M059J (cell line): ENCODE results near the gene ARL6IP6. TPM values are rescaled to one million over a fixed set of nuclear protein-coding genes. Genes with fewer than 3 reads are reported as not detected.
"Not testable (repeated sequence)": the region's sequence is repeated elsewhere in the genome, so short reads cannot be mapped to it uniquely, and the experiment has no call there.

ENCODE experiments used
- DNase-seq: peaks from one replicate; pipeline ENCODE4 v3.0.0-alpha.2; 2012; ENCODE audit warnings: low read depth
- total RNA-seq: library from RNA; depleted of rRNA; stranded (reverse); fragments of >200 nt; shearing (Covaris generic); gene quantifications from 2 replicates; pipeline ENCODE4 v1.2.3, GENCODE V29; 2014

The ARL6IP6 gene
- total RNA-seq, 1 experiment from 2014 or later, result 53.6 TPM

- DNase-seq, result not testable (repeated sequence)
Observed at GRCh38 chr2:152722639-152723038, 4.2 kb downstream of the ARL6IP6 start.

- DNase-seq, result no peak
Observed at GRCh38 chr2:152723918-152724317, 5.5 kb downstream of the ARL6IP6 start.

- no peak for DNase-seq
Observed at GRCh38 chr2:152729844-152730243, 11.4 kb downstream of the ARL6IP6 start.

- peak; percentile 3 for DNase-seq
Observed at GRCh38 chr2:152730591-152731333, 12.3 kb downstream of the ARL6IP6 start.

GRCh38 chr2:152737509-152737908 is 19.1 kb downstream of the ARL6IP6 start:
- DNase-seq, result not testable (repeated sequence)

GRCh38 chr2:152738438-152738837 is 20.0 kb downstream of the ARL6IP6 start:
- DNase-seq, result no peak

- DNase-seq, result not testable (repeated sequence)
Observed at GRCh38 chr2:152739705-152740104, 21.3 kb downstream of the ARL6IP6 start.

- DNase-seq, result peak; percentile 55
Observed at GRCh38 chr2:152740743-152741328, 22.4 kb downstream of the ARL6IP6 start.

- peak; percentile 16 for DNase-seq
Observed at GRCh38 chr2:152743002-152743401, 24.6 kb downstream of the ARL6IP6 start.

- DNase-seq, result peak; percentile 68
Observed at GRCh38 chr2:152747751-152748150, 29.3 kb downstream of the ARL6IP6 start.

GRCh38 chr2:152755029-152755428 is 36.6 kb downstream of the ARL6IP6 start:
- DNase-seq, result no peak

- no peak for DNase-seq
Observed at GRCh38 chr2:152759290-152760072, 41.1 kb downstream of the ARL6IP6 start.

GRCh38 chr2:152761214-152761613 is 42.8 kb downstream of the ARL6IP6 start:
- DNase-seq, result no peak

GRCh38 chr2:152762202-152762601 is 43.8 kb downstream of the ARL6IP6 start:
- peak; percentile 36 for DNase-seq

GRCh38 chr2:152763208-152763607 is 44.8 kb downstream of the ARL6IP6 start:
- not testable (repeated sequence) for DNase-seq

GRCh38 chr2:152763651-152764050 is 45.2 kb downstream of the ARL6IP6 start:
- DNase-seq, result no peak

- peak; percentile 32 for DNase-seq
Observed at GRCh38 chr2:152766928-152767327, 48.5 kb downstream of the ARL6IP6 start.

GRCh38 chr2:152781175-152781574 is 62.8 kb downstream of the ARL6IP6 start:
- no peak for DNase-seq

GRCh38 chr2:152782171-152782570 is 63.8 kb downstream of the ARL6IP6 start:
- DNase-seq, result no peak

- DNase-seq, result no peak
Observed at GRCh38 chr2:152790883-152791282, 72.5 kb downstream of the ARL6IP6 start.

GRCh38 chr2:152791979-152792378 is 73.6 kb downstream of the ARL6IP6 start:
- no peak for DNase-seq

GRCh38 chr2:152792974-152793373 is 74.6 kb downstream of the ARL6IP6 start:
- no peak for DNase-seq

- DNase-seq, result no peak
Observed at GRCh38 chr2:152796941-152797340, 78.5 kb downstream of the ARL6IP6 start.
